Epidermal melanocyte (primary cell): ENCODE measurements around the gene TTC9C.
"Not testable (repeated sequence)": the region's sequence is repeated elsewhere in the genome, so short reads cannot be mapped to it uniquely, and the experiment has no call there.

Experiments used
- DNase-seq: peaks from one replicate; pipeline ENCODE4 v3.0.0; 2011; ENCODE audit warnings: low spot score; ENCODE audit not compliant: insufficient read length

TTC9C gene

GRCh38 chr11:62728171-62728988, at the start of gene TTC9C:
Gene TTC9C (plus strand): TSS chr11:62728486. CDS start chr11:62728849, 363 bp downstream.
- peak; percentile 65 for DNase-seq

- peak; percentile 94 for DNase-seq
These were observed 49.3 kb upstream of the TTC9C start, which contains the start of gene UBXN1 for GRCh38 chr11:62678770-62679696. Gene UBXN1 (minus strand): TSS chr11:62679073. CDS start chr11:62678923, 150 bp downstream.

GRCh38 chr11:62680825-62681240, 47.5 kb upstream of the TTC9C start:
- DNase-seq, result peak; percentile 82

GRCh38 chr11:62682518-62682917, 45.8 kb upstream of the TTC9C start:
- DNase-seq, result no peak

- DNase-seq, result no peak
These were observed 40.5 kb upstream of the TTC9C start for GRCh38 chr11:62687508-62688396.

GRCh38 chr11:62688491-62688890, 39.8 kb upstream of the TTC9C start:
- DNase-seq, result no peak

GRCh38 chr11:62689421-62690183, 38.7 kb upstream of the TTC9C start, which contains the start of gene LRRN4CL:
Gene LRRN4CL (minus strand): TSS chr11:62689530. CDS start chr11:62688508, 1,022 bp downstream.
- peak; percentile 97 for DNase-seq

- not testable (repeated sequence) for DNase-seq
These were observed 34.7 kb upstream of the TTC9C start for GRCh38 chr11:62693624-62694023.

GRCh38 chr11:62694455-62695167, 33.7 kb upstream of the TTC9C start:
- DNase-seq, result peak; percentile 69

GRCh38 chr11:62702246-62702645, 26.0 kb upstream of the TTC9C start:
- no peak for DNase-seq

- not testable (repeated sequence) for DNase-seq
These were observed 24.4 kb upstream of the TTC9C start for GRCh38 chr11:62703921-62704320.

- no peak for DNase-seq
These were observed 22.9 kb upstream of the TTC9C start for GRCh38 chr11:62705413-62705812.

- peak; percentile 79 for DNase-seq
These were observed 22.1 kb upstream of the TTC9C start for GRCh38 chr11:62705880-62706849.

- no peak for DNase-seq
These were observed 21.4 kb upstream of the TTC9C start for GRCh38 chr11:62706850-62707247.

GRCh38 chr11:62707277-62707861, 20.9 kb upstream of the TTC9C start, which contains the start of the genes BSCL2 and GNG3:
Gene BSCL2 (minus strand): TSS chr11:62707424. CDS start chr11:62707195, 229 bp downstream.
Gene GNG3 (plus strand): TSS chr11:62707676. CDS start chr11:62708296, 620 bp downstream.
- DNase-seq, result no peak

GRCh38 chr11:62708392-62708791, 19.9 kb upstream of the TTC9C start:
- DNase-seq, result no peak

- no peak for DNase-seq
These were observed 19.5 kb upstream of the TTC9C start for GRCh38 chr11:62708793-62709192.
